WTC11 (cell line): ENCODE measurements around the gene GATB. TPM values are rescaled to one million over a fixed set of nuclear protein-coding genes. Genes with fewer than 3 reads are reported as not detected.

ENCODE experiments used
- ATAC-seq: fragments of 200-7000 bp; cut with Tn5 transposase; 2 replicates; pipeline ENCODE4 v1.10.0; 2021; ENCODE audit warnings: mild to moderate bottlenecking, moderate library complexity
- CTCF ChIA-PET: fragments of 300-600 bp; sonication (Branson Sonifier 250); formaldehyde crosslinking; loops from one replicate; lab custom pipeline; 2021; ENCODE audit warnings: antibody characterized with exemption; lab: Charles Lee
- POLR2A ChIA-PET: fragments of 350-600 bp; sonication (Branson Sonifier 250); formaldehyde crosslinking; loops from one replicate; lab custom pipeline; 2021; ENCODE audit warnings: antibody characterized with exemption; lab: Charles Lee
- DNase-seq: peaks from one replicate; pipeline ENCODE4 v3.0.0; 2021; ENCODE audit warnings: low spot score
- H3K27ac Mint-ChIP-seq: 2 replicates; pipeline ENCODE4 v1.8.0; 2021; ENCODE audit warnings: mixed read lengths
- H3K27me3 Mint-ChIP-seq: 2 replicates; pipeline ENCODE4 v1.8.0; 2021; ENCODE audit warnings: low read depth, mild to moderate bottlenecking, moderate library complexity, mixed read lengths
- H3K36me3 Mint-ChIP-seq: 2 replicates; pipeline ENCODE4 v1.8.0; 2021; ENCODE audit warnings: mixed read lengths
- H3K4me1 Mint-ChIP-seq: 2 replicates; pipeline ENCODE4 v1.8.0; 2022; ENCODE audit warnings: mixed read lengths
- H3K4me3 Mint-ChIP-seq: 2 replicates; pipeline ENCODE4 v1.8.0; 2021; ENCODE audit warnings: mild to moderate bottlenecking, moderate library complexity, mixed read lengths
- H3K9me3 Mint-ChIP-seq: 2 replicates; pipeline ENCODE4 v1.8.0; 2021; ENCODE audit warnings: mixed read lengths
- ATF1 ChIP-seq: sonication (generic); formaldehyde crosslinking; IDR thresholded peaks from 2 replicates; pipeline ENCODE4 v1.8.1; 2023; ENCODE audit warnings: mild to moderate bottlenecking, moderate library complexity, missing genetic modification reagents
- CBFB ChIP-seq: sonication (generic); formaldehyde crosslinking; IDR thresholded peaks from 2 replicates; pipeline ENCODE4 v1.8.1; 2022; ENCODE audit warnings: mild to moderate bottlenecking, low read depth, missing genetic modification reagents
- CREB1 ChIP-seq: sonication (generic); formaldehyde crosslinking; IDR thresholded peaks from 2 replicates; pipeline ENCODE4 v1.8.0; 2023; ENCODE audit warnings: mild to moderate bottlenecking, missing genetic modification reagents
- E2F5 ChIP-seq: sonication (generic); formaldehyde crosslinking; IDR thresholded peaks from 2 replicates; pipeline ENCODE4 v1.8.1; 2022; ENCODE audit warnings: mild to moderate bottlenecking, moderate library complexity, missing genetic modification reagents
- EMX1 ChIP-seq: fragments of 250-450 bp; sonication (Bioruptor Pico); IDR thresholded peaks from 2 replicates; pipeline ENCODE4 v1.8.0; 2021; ENCODE audit warnings: mild to moderate bottlenecking
- FOXJ3 ChIP-seq: sonication (generic); formaldehyde crosslinking; IDR thresholded peaks from 2 replicates; pipeline ENCODE4 v1.9.0; 2021; ENCODE audit warnings: missing genetic modification reagents, mild to moderate bottlenecking, borderline replicate concordance
- FOXP1 ChIP-seq: sonication (generic); formaldehyde crosslinking; IDR thresholded peaks from 2 replicates; pipeline ENCODE4 v1.8.0; 2022; ENCODE audit warnings: missing genetic modification reagents, mild to moderate bottlenecking, moderate library complexity, borderline replicate concordance
- HMGXB4 ChIP-seq: sonication (generic); formaldehyde crosslinking; IDR thresholded peaks from 2 replicates; pipeline ENCODE4 v1.8.1; 2023; ENCODE audit warnings: mild to moderate bottlenecking, moderate library complexity, missing genetic modification reagents
- MYBL2 ChIP-seq: sonication (generic); formaldehyde crosslinking; IDR thresholded peaks from 2 replicates; pipeline ENCODE4 v1.8.1; 2023; ENCODE audit warnings: mild to moderate bottlenecking, moderate library complexity, missing genetic modification reagents
- SMAD4 ChIP-seq: sonication (generic); formaldehyde crosslinking; IDR thresholded peaks from 2 replicates; pipeline ENCODE4 v1.8.0; 2022; ENCODE audit warnings: mild to moderate bottlenecking, missing genetic modification reagents
- TCF7 ChIP-seq: sonication (generic); formaldehyde crosslinking; IDR thresholded peaks from 2 replicates; pipeline ENCODE4 v1.8.0; 2022; ENCODE audit warnings: mild to moderate bottlenecking, low read depth, missing genetic modification reagents, moderate library complexity
- ZNF138 ChIP-seq: sonication (generic); formaldehyde crosslinking; conservative IDR thresholded peaks from 2 replicates; pipeline ENCODE4 v1.8.1; 2022; ENCODE audit warnings: mild to moderate bottlenecking, moderate library complexity, missing genetic modification reagents
- ZNF263 ChIP-seq: sonication (generic); formaldehyde crosslinking; IDR thresholded peaks from 2 replicates; pipeline ENCODE4 v1.8.1; 2022; ENCODE audit warnings: low read depth, mild to moderate bottlenecking, moderate library complexity, missing genetic modification reagents
- ZNF317 ChIP-seq: sonication (generic); formaldehyde crosslinking; IDR thresholded peaks from 2 replicates; pipeline ENCODE4 v1.8.1; 2023; ENCODE audit warnings: low read depth, mild to moderate bottlenecking, moderate library complexity, missing genetic modification reagents, borderline replicate concordance
- ZNF416 ChIP-seq: fragments of 250-450 bp; sonication (Bioruptor Pico); IDR thresholded peaks from 2 replicates; pipeline ENCODE4 v1.9.0; 2021; ENCODE audit warnings: mild to moderate bottlenecking, inconsistent platforms
- total RNA-seq: library from RNA; stranded (reverse); gene quantifications from 3 replicates; pipeline ENCODE4 v1.2.3, GENCODE V29; 2021
- TF ChIP-seq, protein P1 (sequence below): fragments of 250-450 bp; sonication (Bioruptor Pico); IDR thresholded peaks from 2 replicates; pipeline ENCODE4 v1.9.0; 2021; ENCODE audit warnings: moderate library complexity, mild to moderate bottlenecking, inconsistent platforms, borderline replicate concordance
- TF ChIP-seq, protein P2 (sequence below): sonication (generic); formaldehyde crosslinking; IDR thresholded peaks from 2 replicates; pipeline ENCODE4 v1.8.1; 2023; ENCODE audit warnings: mild to moderate bottlenecking, missing genetic modification reagents, moderate library complexity
- TF ChIP-seq, protein P3 (sequence below): fragments of 250-450 bp; sonication (Bioruptor Pico); IDR thresholded peaks from 2 replicates; pipeline ENCODE4 v2.1.2; 2022; ENCODE audit warnings: mild to moderate bottlenecking, moderate library complexity
- TF ChIP-seq, protein P4 (sequence below): sonication (generic); formaldehyde crosslinking; IDR thresholded peaks from 2 replicates; pipeline ENCODE4 v1.8.1; 2023; ENCODE audit warnings: mild to moderate bottlenecking, missing genetic modification reagents, borderline replicate concordance
- TF ChIP-seq, protein P5 (sequence below): sonication (generic); formaldehyde crosslinking; IDR thresholded peaks from 2 replicates; pipeline ENCODE4 v1.8.1; 2022; ENCODE audit warnings: low read depth, missing genetic modification reagents, borderline replicate concordance

GATB gene
- total RNA-seq, 1 experiment from 2014 or later, result 22.7 TPM

DNA sequence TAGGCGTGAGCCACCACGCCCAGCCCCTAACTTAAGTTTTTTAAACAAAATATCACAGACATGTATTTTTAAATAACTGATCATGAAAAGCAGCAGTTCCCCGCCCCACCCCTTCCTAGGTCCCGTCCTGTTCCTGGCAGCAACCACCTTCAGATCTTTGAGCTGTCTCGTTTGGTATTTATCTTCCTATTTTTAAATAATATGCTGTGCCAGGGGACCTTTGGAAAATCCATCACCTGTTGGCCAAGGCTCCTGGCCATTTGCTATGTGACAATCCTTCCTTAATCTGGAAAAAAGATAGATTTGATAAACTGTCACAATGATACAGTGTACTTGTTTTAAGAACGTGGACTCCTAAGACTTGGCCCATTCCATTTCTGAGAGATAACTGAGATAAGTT lies 10.7 kb downstream of the GATB start:
- Mint-ChIP-seq H3K27ac (no peak overlapping the region), H3K4me1 (peaks cover 11% of the 10 kb centered on the region), H3K9me3 (no peaks in the 10 kb centered on the region), H3K36me3 (peaks cover 3% of the 10 kb centered on the region; the same call in 1 of the 2 replicates), H3K4me3 (no peak overlapping the region), H3K27me3 (no peaks in the 10 kb centered on the region)
- ChIA-PET POLR2A (no interaction called here), CTCF (no interaction called here)
- TF ChIP-seq, protein P1, sequence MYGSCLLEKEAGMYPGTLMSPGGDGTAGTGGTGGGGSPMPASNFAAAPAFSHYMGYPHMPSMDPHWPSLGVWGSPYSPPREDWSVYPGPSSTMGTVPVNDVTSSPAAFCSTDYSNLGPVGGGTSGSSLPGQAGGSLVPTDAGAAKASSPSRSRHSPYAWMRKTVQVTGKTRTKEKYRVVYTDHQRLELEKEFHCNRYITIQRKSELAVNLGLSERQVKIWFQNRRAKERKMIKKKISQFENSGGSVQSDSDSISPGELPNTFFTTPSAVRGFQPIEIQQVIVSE (CRISPR knock-in tag), result no peak
- TF ChIP-seq, protein P2, sequence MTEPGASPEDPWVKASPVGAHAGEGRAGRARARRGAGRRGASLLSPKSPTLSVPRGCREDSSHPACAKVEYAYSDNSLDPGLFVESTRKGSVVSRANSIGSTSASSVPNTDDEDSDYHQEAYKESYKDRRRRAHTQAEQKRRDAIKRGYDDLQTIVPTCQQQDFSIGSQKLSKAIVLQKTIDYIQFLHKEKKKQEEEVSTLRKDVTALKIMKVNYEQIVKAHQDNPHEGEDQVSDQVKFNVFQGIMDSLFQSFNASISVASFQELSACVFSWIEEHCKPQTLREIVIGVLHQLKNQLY, result no peak
- TF ChIP-seq TCF7 (CRISPR knock-in tag), result no peak
- TF ChIP-seq EMX1, result no peak
- TF ChIP-seq ATF1 (CRISPR knock-in tag), result no peak
- TF ChIP-seq SMAD4, result no peak
- no peak for TF ChIP-seq FOXJ3 (CRISPR knock-in tag)
- TF ChIP-seq, protein P3, sequence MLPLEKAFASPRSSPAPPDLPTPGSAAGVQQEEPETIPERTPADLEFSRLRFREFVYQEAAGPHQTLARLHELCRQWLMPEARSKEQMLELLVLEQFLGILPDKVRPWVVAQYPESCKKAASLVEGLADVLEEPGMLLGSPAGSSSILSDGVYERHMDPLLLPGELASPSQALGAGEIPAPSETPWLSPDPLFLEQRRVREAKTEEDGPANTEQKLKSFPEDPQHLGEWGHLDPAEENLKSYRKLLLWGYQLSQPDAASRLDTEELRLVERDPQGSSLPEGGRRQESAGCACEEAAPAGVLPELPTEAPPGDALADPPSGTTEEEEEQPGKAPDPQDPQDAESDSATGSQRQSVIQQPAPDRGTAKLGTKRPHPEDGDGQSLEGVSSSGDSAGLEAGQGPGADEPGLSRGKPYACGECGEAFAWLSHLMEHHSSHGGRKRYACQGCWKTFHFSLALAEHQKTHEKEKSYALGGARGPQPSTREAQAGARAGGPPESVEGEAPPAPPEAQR (CRISPR knock-in tag), result no peak
- ATAC-seq, result no peak
- DNase-seq, result no peak

GRCh38 chr4:151745481-151746231 lies 15.2 kb downstream of the GATB start:
- CTCF ChIA-PET, result no interaction called here
- Mint-ChIP-seq H3K9me3 (no peaks in the 10 kb centered on the region), H3K27me3 (no peaks in the 10 kb centered on the region), H3K4me1 (peaks cover 20% of the 10 kb centered on the region), H3K36me3 (peaks cover 3% of the 10 kb centered on the region; the same call in 1 of the 2 replicates), H3K27ac (no peak overlapping the region; the same call in 1 of the 2 replicates), H3K4me3 (no peak overlapping the region)
- TF ChIP-seq E2F5 (CRISPR knock-in tag), result no peak
- no peak for TF ChIP-seq HMGXB4 (CRISPR knock-in tag)
- no peak for TF ChIP-seq ZNF416 (CRISPR knock-in tag)
- no peak for TF ChIP-seq ZNF317
- TF ChIP-seq ZNF263 (CRISPR knock-in tag), result no peak
- no peak for TF ChIP-seq ZNF138
- TF ChIP-seq MYBL2, result no peak
- no peak for TF ChIP-seq CREB1 (CRISPR knock-in tag)
- TF ChIP-seq, protein P4, sequence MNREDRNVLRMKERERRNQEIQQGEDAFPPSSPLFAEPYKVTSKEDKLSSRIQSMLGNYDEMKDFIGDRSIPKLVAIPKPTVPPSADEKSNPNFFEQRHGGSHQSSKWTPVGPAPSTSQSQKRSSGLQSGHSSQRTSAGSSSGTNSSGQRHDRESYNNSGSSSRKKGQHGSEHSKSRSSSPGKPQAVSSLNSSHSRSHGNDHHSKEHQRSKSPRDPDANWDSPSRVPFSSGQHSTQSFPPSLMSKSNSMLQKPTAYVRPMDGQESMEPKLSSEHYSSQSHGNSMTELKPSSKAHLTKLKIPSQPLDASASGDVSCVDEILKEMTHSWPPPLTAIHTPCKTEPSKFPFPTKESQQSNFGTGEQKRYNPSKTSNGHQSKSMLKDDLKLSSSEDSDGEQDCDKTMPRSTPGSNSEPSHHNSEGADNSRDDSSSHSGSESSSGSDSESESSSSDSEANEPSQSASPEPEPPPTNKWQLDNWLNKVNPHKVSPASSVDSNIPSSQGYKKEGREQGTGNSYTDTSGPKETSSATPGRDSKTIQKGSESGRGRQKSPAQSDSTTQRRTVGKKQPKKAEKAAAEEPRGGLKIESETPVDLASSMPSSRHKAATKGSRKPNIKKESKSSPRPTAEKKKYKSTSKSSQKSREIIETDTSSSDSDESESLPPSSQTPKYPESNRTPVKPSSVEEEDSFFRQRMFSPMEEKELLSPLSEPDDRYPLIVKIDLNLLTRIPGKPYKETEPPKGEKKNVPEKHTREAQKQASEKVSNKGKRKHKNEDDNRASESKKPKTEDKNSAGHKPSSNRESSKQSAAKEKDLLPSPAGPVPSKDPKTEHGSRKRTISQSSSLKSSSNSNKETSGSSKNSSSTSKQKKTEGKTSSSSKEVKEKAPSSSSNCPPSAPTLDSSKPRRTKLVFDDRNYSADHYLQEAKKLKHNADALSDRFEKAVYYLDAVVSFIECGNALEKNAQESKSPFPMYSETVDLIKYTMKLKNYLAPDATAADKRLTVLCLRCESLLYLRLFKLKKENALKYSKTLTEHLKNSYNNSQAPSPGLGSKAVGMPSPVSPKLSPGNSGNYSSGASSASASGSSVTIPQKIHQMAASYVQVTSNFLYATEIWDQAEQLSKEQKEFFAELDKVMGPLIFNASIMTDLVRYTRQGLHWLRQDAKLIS, result no peak
- no peak for TF ChIP-seq CBFB (CRISPR knock-in tag)
- TF ChIP-seq, protein P5, sequence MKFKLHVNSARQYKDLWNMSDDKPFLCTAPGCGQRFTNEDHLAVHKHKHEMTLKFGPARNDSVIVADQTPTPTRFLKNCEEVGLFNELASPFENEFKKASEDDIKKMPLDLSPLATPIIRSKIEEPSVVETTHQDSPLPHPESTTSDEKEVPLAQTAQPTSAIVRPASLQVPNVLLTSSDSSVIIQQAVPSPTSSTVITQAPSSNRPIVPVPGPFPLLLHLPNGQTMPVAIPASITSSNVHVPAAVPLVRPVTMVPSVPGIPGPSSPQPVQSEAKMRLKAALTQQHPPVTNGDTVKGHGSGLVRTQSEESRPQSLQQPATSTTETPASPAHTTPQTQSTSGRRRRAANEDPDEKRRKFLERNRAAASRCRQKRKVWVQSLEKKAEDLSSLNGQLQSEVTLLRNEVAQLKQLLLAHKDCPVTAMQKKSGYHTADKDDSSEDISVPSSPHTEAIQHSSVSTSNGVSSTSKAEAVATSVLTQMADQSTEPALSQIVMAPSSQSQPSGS (CRISPR knock-in tag), result no peak
- no peak for TF ChIP-seq FOXP1 (CRISPR knock-in tag)
- ATAC-seq (no peak; the same call in 1 of the 2 replicates), DNase-seq (no peak)
- POLR2A ChIA-PET, result no interaction called here
